Osteocyte (in vitro differentiated cells): ENCODE measurements around the gene TMEM178B. TPM values are rescaled to one million over a fixed set of nuclear protein-coding genes. Genes with fewer than 3 reads are reported as not detected.

Experiments
- DNase-seq: peaks from one replicate; pipeline ENCODE4 v3.0.0; 2021; ENCODE audit warnings: mixed read lengths; ENCODE audit not compliant: unreplicated experiment; ENCODE audit errors: extremely low spot score
- H3K27ac Mint-ChIP-seq: one replicate; pipeline ENCODE4 v1.8.0; 2021; ENCODE audit warnings: mild to moderate bottlenecking, mixed read lengths; ENCODE audit not compliant: unreplicated experiment
- H3K27me3 Mint-ChIP-seq: one replicate; pipeline ENCODE4 v1.8.0; 2021; ENCODE audit warnings: mixed read lengths; ENCODE audit not compliant: unreplicated experiment
- H3K36me3 Mint-ChIP-seq: one replicate; pipeline ENCODE4 v1.8.0; 2021; ENCODE audit warnings: mixed read lengths; ENCODE audit not compliant: unreplicated experiment
- H3K4me1 Mint-ChIP-seq: one replicate; pipeline ENCODE4 v1.8.0; 2021; ENCODE audit warnings: mixed read lengths; ENCODE audit not compliant: unreplicated experiment
- H3K4me3 Mint-ChIP-seq: one replicate; pipeline ENCODE4 v1.8.0; 2021; ENCODE audit warnings: mild to moderate bottlenecking, moderate library complexity, mixed read lengths; ENCODE audit not compliant: unreplicated experiment
- H3K9me3 Mint-ChIP-seq: one replicate; pipeline ENCODE4 v1.8.0; 2021; ENCODE audit warnings: mixed read lengths; ENCODE audit not compliant: unreplicated experiment
- CTCF ChIP-seq: fragments of 200-600 bp; sonication (generic); IDR thresholded peaks from 2 replicates; pipeline ENCODE4 v1.5.0; 2021; ENCODE audit warnings: antibody characterized with exemption, mild to moderate bottlenecking, moderate library complexity
- total RNA-seq: library from RNA; stranded (reverse); gene quantifications from 2 replicates; pipeline ENCODE4 v1.2.1, GENCODE V29; 2021

TMEM178B gene
- total RNA-seq, 1 donor from 2014 or later: 0.70 TPM

GRCh38 chr7:141123522-141123921, 49.7 kb downstream of the TMEM178B start:
- Mint-ChIP-seq H3K36me3 (no peaks in the 10 kb centered on the region), H3K27ac (no peak overlapping the region), H3K4me3 (no peak overlapping the region), H3K27me3 (peaks cover 2% of the 10 kb centered on the region), H3K9me3 (no peaks in the 10 kb centered on the region), H3K4me1 (no peaks in the 10 kb centered on the region)
- TF ChIP-seq CTCF: no peak
- no peak for DNase-seq

- peaks cover 2% of the 10 kb centered on the region for H3K27me3 Mint-ChIP-seq
- H3K4me3 Mint-ChIP-seq: no peak overlapping the region
- H3K27ac Mint-ChIP-seq: no peak overlapping the region
- no peak for TF ChIP-seq CTCF
- no peaks in the 10 kb centered on the region for H3K4me1 Mint-ChIP-seq
- no peak for DNase-seq
- H3K36me3 Mint-ChIP-seq: no peaks in the 10 kb centered on the region
- H3K9me3 Mint-ChIP-seq: no peaks in the 10 kb centered on the region
Observed at GRCh38 chr7:141126107-141126506, 52.2 kb downstream of the TMEM178B start.

DNA sequence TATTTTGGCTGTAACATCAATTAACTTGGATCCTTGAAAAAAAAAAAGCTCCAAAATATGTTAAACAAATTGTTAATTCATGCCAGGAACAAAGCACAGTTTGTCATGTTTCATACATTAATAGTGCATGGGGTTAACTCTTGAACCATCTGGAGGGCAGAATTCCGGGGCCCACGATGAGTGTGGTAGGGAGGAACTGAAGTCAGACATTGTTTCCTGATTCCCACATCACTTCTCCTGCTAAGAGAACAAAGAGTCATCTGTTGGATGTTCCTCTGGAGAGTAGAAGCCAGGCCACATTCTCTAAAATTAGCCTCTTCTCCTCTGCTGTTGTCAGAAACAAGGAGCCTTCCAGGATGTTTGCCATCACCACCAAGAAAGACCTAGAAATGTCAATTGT, 54.6 kb downstream of the TMEM178B start:
- Mint-ChIP-seq H3K27me3 (no peaks in the 10 kb centered on the region), H3K9me3 (no peaks in the 10 kb centered on the region), H3K4me1 (no peaks in the 10 kb centered on the region), H3K36me3 (no peaks in the 10 kb centered on the region), H3K27ac (no peak overlapping the region), H3K4me3 (no peak overlapping the region)
- DNase-seq: no peak
- no peak for TF ChIP-seq CTCF

- H3K36me3 Mint-ChIP-seq: no peaks in the 10 kb centered on the region
- no peaks in the 10 kb centered on the region for H3K27me3 Mint-ChIP-seq
Observed at GRCh38 chr7:141128931-141129330, 55.1 kb downstream of the TMEM178B start.

DNA sequence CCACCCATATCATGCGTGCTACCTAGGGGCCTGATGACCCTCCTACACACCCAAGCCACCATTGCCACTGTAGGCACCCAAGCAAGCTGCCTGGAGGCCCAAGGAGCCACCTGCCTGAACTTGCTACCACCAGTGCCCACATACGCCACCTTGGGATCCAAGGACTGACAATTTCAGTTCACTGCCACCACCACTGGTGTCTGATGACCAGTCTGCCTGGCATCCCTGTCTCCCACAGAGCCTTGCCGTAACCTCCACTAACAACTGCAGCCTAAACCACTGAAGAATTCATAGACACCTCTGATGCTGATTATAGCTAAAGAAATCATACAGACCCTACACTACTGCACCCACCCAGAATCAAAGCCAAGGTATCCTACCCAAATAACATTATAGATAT, 58.8 kb downstream of the TMEM178B start:
- no peak overlapping the region for H3K4me3 Mint-ChIP-seq
- TF ChIP-seq CTCF: no peak
- no peak overlapping the region for H3K27ac Mint-ChIP-seq
- no peak for DNase-seq
- no peaks in the 10 kb centered on the region for H3K27me3 Mint-ChIP-seq
- no peaks in the 10 kb centered on the region for H3K36me3 Mint-ChIP-seq
- H3K4me1 Mint-ChIP-seq: no peaks in the 10 kb centered on the region
- no peaks in the 10 kb centered on the region for H3K9me3 Mint-ChIP-seq

More at GRCh38 chr7:141128931-141129330, 55.1 kb downstream of the TMEM178B start:
- no peak overlapping the region for H3K27ac Mint-ChIP-seq
- no peak overlapping the region for H3K4me3 Mint-ChIP-seq
- TF ChIP-seq CTCF: no peak
- DNase-seq: no peak
- no peaks in the 10 kb centered on the region for H3K4me1 Mint-ChIP-seq
- H3K9me3 Mint-ChIP-seq: no peaks in the 10 kb centered on the region
